ENCODE measurements around the gene PCDHB3.
"Not testable (repeated sequence)": the region's sequence is repeated elsewhere in the genome, so short reads cannot be mapped to it uniquely, and the experiment has no call there.

Gene PCDHB3

DNA sequence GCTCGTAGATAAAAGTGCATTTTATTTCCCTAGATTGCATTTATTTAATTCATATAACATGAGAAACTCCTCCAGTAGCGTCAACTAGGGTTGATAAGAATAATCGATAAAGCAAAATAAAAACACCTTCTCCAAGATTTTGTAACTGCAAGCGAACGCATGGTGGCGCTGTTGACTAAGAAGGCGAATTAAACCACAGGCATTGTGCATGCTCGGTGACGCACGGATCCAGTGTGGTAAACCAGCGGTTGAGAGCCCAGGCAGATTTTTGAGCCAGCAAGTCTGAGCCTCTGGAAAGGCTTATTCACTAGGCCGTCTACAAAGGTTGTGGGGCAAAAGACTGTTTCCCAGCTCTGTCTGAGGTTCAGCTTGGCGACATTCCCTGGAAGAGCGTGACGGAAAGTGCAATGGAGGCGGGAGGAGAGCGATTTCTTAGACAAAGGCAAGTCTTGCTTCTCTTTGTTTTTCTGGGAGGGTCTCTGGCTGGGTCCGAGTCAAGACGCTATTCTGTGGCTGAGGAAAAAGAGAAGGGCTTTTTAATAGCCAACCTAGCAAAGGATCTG, at the start of gene PCDHB3:
Gene PCDHB3, plus strand, starts transcription at position 231 of the 563 bp plus-strand sequence. Its CDS starts 177 bp downstream, at position 408.
- peak in 1 of 2 donors; percentile 1 for DNase-seq (ENCODE audit: low read depth in 1 of 2, low spot score in 1 of 2)

DNA sequence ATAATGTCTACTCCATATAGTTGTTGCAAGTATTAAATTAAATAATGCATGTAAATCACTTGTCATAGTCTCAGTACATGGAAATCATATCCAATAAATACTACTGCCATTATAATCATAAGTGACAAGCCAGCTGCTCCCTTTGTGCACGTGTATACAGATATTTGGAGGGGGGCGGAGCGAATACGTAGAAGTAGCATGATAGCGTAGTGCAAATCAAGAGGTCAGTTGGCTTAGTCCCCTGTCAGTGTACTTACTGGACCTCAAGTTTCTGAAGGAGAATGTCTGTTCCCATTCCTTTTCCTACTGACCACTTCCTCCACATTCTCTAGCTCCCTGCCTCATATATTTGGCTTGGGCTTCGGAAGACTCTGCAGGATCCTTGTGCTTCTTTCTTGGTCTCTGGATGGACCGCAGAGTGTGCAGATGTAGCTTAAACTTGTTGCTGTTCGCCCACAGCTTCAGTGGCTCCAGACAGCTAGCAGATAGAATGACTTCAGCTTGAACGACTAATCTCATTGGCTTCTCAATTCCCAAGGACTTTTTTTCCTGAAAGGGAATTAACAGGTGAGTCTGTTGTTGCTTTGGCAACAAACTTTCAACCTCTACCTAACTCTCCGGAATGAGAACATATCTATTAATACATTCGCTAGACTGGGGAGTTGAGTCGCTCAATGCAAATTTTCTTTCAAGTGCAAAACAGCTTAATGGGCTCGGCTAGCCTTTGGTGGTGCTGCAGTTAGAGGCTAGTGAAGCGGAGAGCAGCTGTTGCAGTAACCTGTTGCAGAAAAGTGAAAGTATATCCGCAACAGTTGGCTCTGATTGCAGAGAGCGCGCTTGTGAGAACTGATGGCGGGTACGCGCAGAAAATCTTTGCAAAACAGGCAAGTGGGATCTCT, 49.4 kb upstream of the PCDHB3 start, which contains the start of gene PCDHB1:
Gene PCDHB1, plus strand, starts transcription at position 753 of the 899 bp plus-strand sequence. Its CDS starts 97 bp downstream, at position 850.
- no peak for DNase-seq (ENCODE audit: low read depth in 1 of 2, low spot score in 1 of 2)

- DNase-seq (ENCODE audit: low read depth in 1 of 2, low spot score in 1 of 2): no peak
Observed at GRCh38 chr5:141051521-141051866, 48.8 kb upstream of the PCDHB3 start.

GRCh38 chr5:141077826-141078225, 22.4 kb upstream of the PCDHB3 start:
- no peak for DNase-seq (ENCODE audit: low read depth in 1 of 2, low spot score in 1 of 2)

DNA sequence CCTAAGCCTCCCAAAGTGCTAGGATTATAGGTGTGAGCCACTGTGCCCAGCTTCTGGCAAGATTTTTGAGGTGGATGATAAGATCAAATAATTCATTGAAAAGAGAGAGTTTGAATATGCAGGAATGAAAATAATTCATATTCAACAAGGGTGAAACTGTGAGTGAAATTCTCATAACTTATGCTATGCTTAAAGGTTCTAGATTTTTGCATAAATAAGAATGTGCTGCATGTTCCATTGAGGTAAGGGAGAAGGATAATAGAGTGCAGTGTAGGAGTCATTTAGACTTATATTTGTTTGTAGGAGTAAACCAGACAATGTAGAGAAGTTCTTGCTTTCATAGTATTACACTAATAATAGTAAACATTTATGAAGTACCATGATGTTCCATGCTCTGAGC, 18.0 kb upstream of the PCDHB3 start:
- DNase-seq (ENCODE audit: low read depth in 1 of 2, low spot score in 1 of 2): no peak

GRCh38 chr5:141084487-141084989, 15.7 kb upstream of the PCDHB3 start:
- DNase-seq (ENCODE audit: low read depth in 1 of 2, low spot score in 1 of 2): peak in 1 of 2 donors; percentile 2

DNA sequence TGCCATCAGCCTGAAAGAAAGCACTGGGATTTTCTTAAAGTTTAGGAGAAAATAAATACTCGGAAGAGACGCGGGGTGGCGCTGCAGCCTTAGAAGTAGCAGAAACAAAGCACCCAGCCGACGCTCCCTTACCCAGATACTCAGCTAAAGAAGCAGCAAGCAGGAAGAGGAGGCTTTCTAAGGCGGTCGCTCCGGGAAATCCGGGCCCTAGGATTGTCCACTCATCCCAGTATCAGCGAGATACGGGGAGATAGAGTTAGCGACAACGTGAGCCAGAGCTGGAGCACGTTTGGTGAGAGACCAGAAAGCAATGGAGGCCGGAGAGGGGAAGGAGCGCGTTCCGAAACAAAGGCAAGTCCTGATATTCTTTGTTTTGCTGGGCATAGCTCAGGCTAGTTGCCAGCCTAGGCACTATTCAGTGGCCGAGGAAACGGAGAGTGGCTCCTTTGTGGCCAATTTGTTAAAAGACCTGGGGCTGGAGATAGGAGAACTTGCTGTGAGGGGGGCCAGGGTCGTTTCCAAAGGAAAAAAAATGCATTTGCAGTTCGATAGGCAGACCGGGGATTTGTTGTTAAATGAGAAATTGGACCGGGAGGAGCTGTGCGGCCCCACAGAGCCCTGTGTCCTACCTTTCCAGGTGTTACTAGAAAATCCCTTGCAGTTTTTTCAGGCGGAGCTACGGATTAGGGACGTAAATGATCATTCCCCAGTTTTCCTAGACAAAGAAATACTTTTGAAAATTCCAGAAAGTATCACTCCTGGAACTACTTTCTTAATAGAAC, 5.6 kb upstream of the PCDHB3 start, which contains the start of gene PCDHB2:
Gene PCDHB2, plus strand, starts transcription at position 135 of the 782 bp plus-strand sequence. Its CDS starts 176 bp downstream, at position 311.
- DNase-seq (ENCODE audit: low read depth in 1 of 2, low spot score in 1 of 2): no peak

GRCh38 chr5:141095263-141095641, 5.0 kb upstream of the PCDHB3 start:
- no peak for DNase-seq (ENCODE audit: low read depth in 1 of 2, low spot score in 1 of 2)

- DNase-seq (ENCODE audit: low read depth in 1 of 2, low spot score in 1 of 2): not testable (repeated sequence)
Observed at GRCh38 chr5:141096181-141096580, 4.1 kb upstream of the PCDHB3 start.

DNA sequence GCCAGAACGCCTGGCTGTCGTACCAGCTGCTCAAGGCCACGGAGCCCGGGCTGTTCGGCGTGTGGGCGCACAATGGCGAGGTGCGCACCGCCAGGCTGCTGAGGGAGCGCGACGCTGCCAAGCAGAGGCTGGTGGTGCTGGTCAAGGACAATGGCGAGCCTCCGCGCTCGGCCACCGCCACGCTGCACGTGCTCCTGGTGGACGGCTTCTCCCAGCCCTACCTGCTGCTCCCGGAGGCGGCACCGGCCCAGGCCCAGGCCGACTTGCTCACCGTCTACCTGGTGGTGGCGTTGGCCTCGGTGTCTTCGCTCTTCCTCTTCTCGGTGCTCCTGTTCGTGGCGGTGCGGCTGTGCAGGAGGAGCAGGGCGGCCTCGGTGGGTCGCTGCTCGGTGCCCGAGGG, 3.7 kb upstream of the PCDHB3 start:
- DNase-seq (ENCODE audit: low read depth in 1 of 2, low spot score in 1 of 2): not testable (repeated sequence)

GRCh38 chr5:141101059-141101458, 786 bp downstream of the PCDHB3 start:
- DNase-seq (ENCODE audit: low read depth in 1 of 2, low spot score in 1 of 2): no peak

- DNase-seq (ENCODE audit: low read depth in 1 of 2, low spot score in 1 of 2): not testable (repeated sequence)
Observed at GRCh38 chr5:141102070-141102469, 1.8 kb downstream of the PCDHB3 start.

GRCh38 chr5:141102471-141102870, 2.2 kb downstream of the PCDHB3 start:
- not testable (repeated sequence) for DNase-seq (ENCODE audit: low read depth in 1 of 2, low spot score in 1 of 2)

- DNase-seq (ENCODE audit: low read depth in 1 of 2, low spot score in 1 of 2): no peak
Observed at GRCh38 chr5:141105350-141105749, 5.1 kb downstream of the PCDHB3 start.

GRCh38 chr5:141119250-141119649, 19.0 kb downstream of the PCDHB3 start:
- no peak for DNase-seq (ENCODE audit: low read depth in 1 of 2, low spot score in 1 of 2)

GRCh38 chr5:141121563-141121962, 21.3 kb downstream of the PCDHB3 start, which contains the start of gene PCDHB4:
TSS of gene PCDHB4 (plus strand) at chr5:141121818. CDS start at chr5:141121999, 181 bp downstream.
- DNase-seq (ENCODE audit: low read depth in 1 of 2, low spot score in 1 of 2): no peak

GRCh38 chr5:141121985-141122384, 21.7 kb downstream of the PCDHB3 start:
- no peak for DNase-seq (ENCODE audit: low read depth in 1 of 2, low spot score in 1 of 2)

DNA sequence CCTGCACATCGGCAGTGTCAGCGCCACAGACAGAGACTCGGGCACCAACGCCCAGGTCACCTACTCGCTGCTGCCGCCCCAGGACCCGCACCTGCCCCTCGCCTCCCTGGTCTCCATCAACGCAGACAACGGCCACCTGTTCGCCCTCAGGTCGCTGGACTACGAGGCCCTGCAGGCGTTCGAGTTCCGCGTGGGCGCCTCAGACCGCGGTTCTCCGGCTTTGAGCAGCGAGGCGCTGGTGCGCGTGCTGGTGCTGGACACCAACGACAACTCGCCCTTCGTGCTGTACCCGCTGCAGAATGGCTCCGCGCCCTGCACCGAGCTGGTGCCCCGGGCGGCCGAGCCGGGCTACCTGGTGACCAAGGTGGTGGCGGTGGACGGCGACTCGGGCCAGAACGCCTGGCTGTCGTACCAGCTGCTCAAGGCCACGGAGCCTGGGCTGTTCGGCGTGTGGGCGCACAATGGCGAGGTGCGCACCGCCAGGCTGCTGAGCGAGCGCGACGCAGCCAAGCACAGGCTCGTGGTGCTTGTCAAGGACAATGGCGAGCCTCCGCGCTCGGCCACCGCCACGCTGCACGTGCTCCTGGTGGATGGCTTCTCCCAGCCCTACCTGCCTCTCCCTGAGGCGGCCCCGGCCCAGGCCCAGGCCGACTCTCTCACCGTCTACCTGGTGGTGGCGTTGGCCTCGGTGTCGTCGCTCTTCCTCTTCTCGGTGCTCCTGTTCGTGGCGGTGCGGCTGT, 23.3 kb downstream of the PCDHB3 start:
- DNase-seq (ENCODE audit: low read depth in 1 of 2, low spot score in 1 of 2): not testable (repeated sequence)

DNA sequence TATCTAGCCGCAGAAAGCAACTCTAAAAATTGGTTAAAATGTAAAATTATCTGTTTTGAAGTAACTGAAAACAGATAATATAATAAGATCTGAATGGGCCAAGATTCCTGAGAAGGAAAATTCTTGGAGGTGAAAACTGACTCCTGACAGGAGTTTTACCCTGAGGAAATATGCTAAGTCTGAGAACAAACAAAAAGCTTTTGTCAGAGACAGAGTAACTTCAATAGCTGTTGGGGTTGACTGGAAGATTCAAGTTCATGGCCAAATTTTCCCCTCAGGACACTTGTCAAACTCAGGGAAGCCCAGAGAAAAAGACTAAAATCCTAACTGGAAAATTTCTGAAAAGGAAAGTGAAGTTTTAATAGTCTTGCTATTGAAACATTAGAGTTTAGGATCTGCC, 27.0 kb downstream of the PCDHB3 start:
- DNase-seq (ENCODE audit: low read depth in 1 of 2, low spot score in 1 of 2): no peak

GRCh38 chr5:141135030-141135717, 34.9 kb downstream of the PCDHB3 start, which contains the start of gene PCDHB5:
TSS of gene PCDHB5 (plus strand) at chr5:141135206. CDS start at chr5:141135435, 229 bp downstream.
- DNase-seq (ENCODE audit: low read depth in 1 of 2, low spot score in 1 of 2): no peak
